MCF 10A (cell line): ENCODE data around the gene PHKG2. TPM values are rescaled to one million over a fixed set of nuclear protein-coding genes. Genes with fewer than 3 reads are reported as not detected.

Source experiments
- BruUV-seq: library from RNA; stranded (reverse); fragments of 400-500 nt; replicated peaks from 2 replicates; lab custom pipeline; 2021; lab: Mats Ljungman, UMichigan
- CTCF ChIA-PET: fragments of 300-600 bp; sonication (Branson Sonifier 250); formaldehyde crosslinking; extraction: SDS; loops from one replicate; lab custom pipeline; 2021; ENCODE audit warnings: antibody characterized with exemption, inconsistent platforms; lab: Yijun Ruan, JAX
- POLR2A ChIA-PET: fragments of 300-600, 350-650 bp; sonication (Branson Sonifier 250); formaldehyde crosslinking; extraction: SDS; loops from one replicate; lab custom pipeline; 2020; ENCODE audit warnings: antibody characterized with exemption, inconsistent platforms; lab: Yijun Ruan, JAX
- DNase-seq: peaks from one replicate; pipeline ENCODE4 v3.0.0-alpha.2; 2018; ENCODE audit not compliant: unreplicated experiment
- H3K27ac Mint-ChIP-seq: one replicate; pipeline ENCODE4 v1.8.0; 2022; ENCODE audit warnings: mild to moderate bottlenecking, low read depth, mixed read lengths; ENCODE audit not compliant: unreplicated experiment
- H3K27me3 Mint-ChIP-seq: one replicate; pipeline ENCODE4 v1.8.0; 2022; ENCODE audit warnings: mixed read lengths; ENCODE audit not compliant: insufficient read depth, unreplicated experiment
- H3K36me3 Mint-ChIP-seq: one replicate; pipeline ENCODE4 v1.8.0; 2022; ENCODE audit warnings: mild to moderate bottlenecking, moderate library complexity, mixed read lengths; ENCODE audit not compliant: insufficient read depth, unreplicated experiment
- H3K4me1 Mint-ChIP-seq: one replicate; pipeline ENCODE4 v1.8.0; 2022; ENCODE audit warnings: mixed read lengths; ENCODE audit not compliant: insufficient read depth, unreplicated experiment
- H3K4me3 Mint-ChIP-seq: one replicate; pipeline ENCODE4 v1.8.0; 2022; ENCODE audit warnings: mild to moderate bottlenecking, moderate library complexity, mixed read lengths; ENCODE audit not compliant: unreplicated experiment
- H3K9me3 Mint-ChIP-seq: one replicate; pipeline ENCODE4 v1.8.0; 2022; ENCODE audit warnings: mixed read lengths; ENCODE audit not compliant: unreplicated experiment
- intact Hi-C: fragments of 100-400 bp; cut with micrococcal nuclease; formaldehyde crosslinking; loops from 2 replicates; pipeline ENCODE4 v1.14.1; 2022
- total RNA-seq: library from RNA; stranded (reverse); gene quantifications from 2 replicates; pipeline ENCODE4 v1.2.3, GENCODE V29; 2022
- TF ChIP-seq, protein P1 (sequence below): fragments of 200-600 bp; IDR thresholded peaks from one replicate; pipeline ENCODE4 v1.8.0; 2022; ENCODE audit warnings: antibody characterized with exemption, mild to moderate bottlenecking; ENCODE audit not compliant: unreplicated experiment

The PHKG2 gene
- total RNA-seq, 1 experiment from 2014 or later, result 28.4 TPM

GRCh38 chr16:30777591-30778297, 29.5 kb downstream of the PHKG2 start:
- intact Hi-C loops, result loop anchor here (5.0 kb wide), 1 partner anchor 35 kb away; no protein-coding TSS in a partner anchor
- no peak for DNase-seq
- CTCF ChIA-PET, result interaction anchor here (0.5 to 1.1 kb wide), 4 partner anchors 36 to 140 kb away, joined by 3 to 5 read pairs (median 3); no protein-coding TSS in a partner anchor
- Mint-ChIP-seq H3K9me3 (no peaks in the 10 kb centered on the region), H3K27me3 (no peaks in the 10 kb centered on the region), H3K27ac (peak overlapping the region; percentile 82), H3K4me1 (peaks cover 17% of the 10 kb centered on the region), H3K4me3 (peak overlapping the region; percentile 85), H3K36me3 (peaks cover 60% of the 10 kb centered on the region)
- TF ChIP-seq, protein P1, sequence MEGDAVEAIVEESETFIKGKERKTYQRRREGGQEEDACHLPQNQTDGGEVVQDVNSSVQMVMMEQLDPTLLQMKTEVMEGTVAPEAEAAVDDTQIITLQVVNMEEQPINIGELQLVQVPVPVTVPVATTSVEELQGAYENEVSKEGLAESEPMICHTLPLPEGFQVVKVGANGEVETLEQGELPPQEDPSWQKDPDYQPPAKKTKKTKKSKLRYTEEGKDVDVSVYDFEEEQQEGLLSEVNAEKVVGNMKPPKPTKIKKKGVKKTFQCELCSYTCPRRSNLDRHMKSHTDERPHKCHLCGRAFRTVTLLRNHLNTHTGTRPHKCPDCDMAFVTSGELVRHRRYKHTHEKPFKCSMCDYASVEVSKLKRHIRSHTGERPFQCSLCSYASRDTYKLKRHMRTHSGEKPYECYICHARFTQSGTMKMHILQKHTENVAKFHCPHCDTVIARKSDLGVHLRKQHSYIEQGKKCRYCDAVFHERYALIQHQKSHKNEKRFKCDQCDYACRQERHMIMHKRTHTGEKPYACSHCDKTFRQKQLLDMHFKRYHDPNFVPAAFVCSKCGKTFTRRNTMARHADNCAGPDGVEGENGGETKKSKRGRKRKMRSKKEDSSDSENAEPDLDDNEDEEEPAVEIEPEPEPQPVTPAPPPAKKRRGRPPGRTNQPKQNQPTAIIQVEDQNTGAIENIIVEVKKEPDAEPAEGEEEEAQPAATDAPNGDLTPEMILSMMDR, result no peak
- POLR2A ChIA-PET, result interaction anchor here (0.6 to 2.6 kb wide), 10 partner anchors 9 to 1876 kb away, joined by 3 to 7 read pairs (median 4); partner anchors contain the start of gene ZNF629
- BruUV-seq, result no TSS peak

DNA sequence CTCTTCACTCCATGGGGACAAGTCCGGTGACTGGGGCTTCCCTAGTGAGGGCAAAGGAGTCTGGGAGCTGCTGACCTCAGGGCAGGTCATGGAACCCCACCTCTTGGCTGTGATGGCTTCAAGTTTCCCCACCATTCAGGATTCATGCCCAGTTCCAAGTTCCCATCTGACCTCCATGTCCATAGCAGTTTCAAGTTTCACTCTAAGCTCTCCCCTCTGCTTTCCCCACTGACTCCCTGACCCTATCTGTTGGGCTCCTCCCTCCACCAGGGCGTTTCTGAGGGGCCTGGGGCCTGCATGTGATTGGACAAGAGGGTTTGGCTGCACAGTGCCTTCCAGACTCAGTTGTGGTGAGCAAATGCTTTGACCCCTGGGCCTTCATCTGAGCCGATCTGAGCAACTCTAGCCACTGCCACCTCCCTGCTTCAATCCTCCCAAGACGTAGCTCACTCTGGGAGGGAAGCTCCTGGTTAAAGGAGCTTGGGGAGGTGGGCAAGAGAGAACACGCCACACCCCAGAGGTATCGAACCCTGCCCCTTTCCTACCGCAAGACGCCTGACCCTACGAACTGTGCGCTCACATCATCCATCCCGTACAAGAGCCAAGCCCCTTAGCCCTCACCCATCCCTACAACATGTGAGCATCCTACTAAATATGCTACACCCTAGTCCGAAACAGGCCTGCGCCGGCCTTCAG, 30.5 kb downstream of the PHKG2 start:
- TF ChIP-seq, protein P1, result no peak
- BruUV-seq, result no TSS peak
- Mint-ChIP-seq H3K4me3 (no peak overlapping the region), H3K4me1 (peaks cover 16% of the 10 kb centered on the region), H3K27me3 (no peaks in the 10 kb centered on the region), H3K27ac (no peak overlapping the region), H3K9me3 (no peaks in the 10 kb centered on the region), H3K36me3 (peaks cover 56% of the 10 kb centered on the region)
- intact Hi-C loops, result loop anchor here (5.0 kb wide), 1 partner anchor 34 kb away; no protein-coding TSS in a partner anchor
- DNase-seq, result no peak
- ChIA-PET POLR2A (interaction anchor here (0.8 to 2.6 kb wide), 5 partner anchors 12 to 35 kb away, joined by 3 to 7 read pairs (median 4); no protein-coding TSS in a partner anchor), CTCF (interaction anchor here (0.5 to 1.1 kb wide), 5 partner anchors 29 to 140 kb away, joined by 3 to 5 read pairs (median 3); no protein-coding TSS in a partner anchor)

- H3K4me1 Mint-ChIP-seq, result peaks cover 16% of the 10 kb centered on the region
- no peak overlapping the region for H3K27ac Mint-ChIP-seq
- intact Hi-C loops, result loop anchor here (5.0 kb wide), 1 partner anchor 33 kb away; no protein-coding TSS in a partner anchor
- H3K4me3 Mint-ChIP-seq, result no peak overlapping the region
- H3K36me3 Mint-ChIP-seq, result peaks cover 54% of the 10 kb centered on the region
- TF ChIP-seq, protein P1, result no peak
- no TSS peak for BruUV-seq
- POLR2A ChIA-PET, result interaction anchor here (1.0 to 1.1 kb wide), 2 partner anchors 13 to 98 kb away, joined by 3 to 4 read pairs; no protein-coding TSS in a partner anchor
- H3K27me3 Mint-ChIP-seq, result no peaks in the 10 kb centered on the region
- CTCF ChIA-PET, result interaction anchor here (0.8 kb wide), 1 partner anchor 31 kb away, joined by 4 read pairs; no protein-coding TSS in a partner anchor
- no peaks in the 10 kb centered on the region for H3K9me3 Mint-ChIP-seq
- DNase-seq, result no peak
These were observed 31.4 kb downstream of the PHKG2 start for GRCh38 chr16:30779596-30779995.
